ENCODE measurements around the gene ARVCF.

DNA sequence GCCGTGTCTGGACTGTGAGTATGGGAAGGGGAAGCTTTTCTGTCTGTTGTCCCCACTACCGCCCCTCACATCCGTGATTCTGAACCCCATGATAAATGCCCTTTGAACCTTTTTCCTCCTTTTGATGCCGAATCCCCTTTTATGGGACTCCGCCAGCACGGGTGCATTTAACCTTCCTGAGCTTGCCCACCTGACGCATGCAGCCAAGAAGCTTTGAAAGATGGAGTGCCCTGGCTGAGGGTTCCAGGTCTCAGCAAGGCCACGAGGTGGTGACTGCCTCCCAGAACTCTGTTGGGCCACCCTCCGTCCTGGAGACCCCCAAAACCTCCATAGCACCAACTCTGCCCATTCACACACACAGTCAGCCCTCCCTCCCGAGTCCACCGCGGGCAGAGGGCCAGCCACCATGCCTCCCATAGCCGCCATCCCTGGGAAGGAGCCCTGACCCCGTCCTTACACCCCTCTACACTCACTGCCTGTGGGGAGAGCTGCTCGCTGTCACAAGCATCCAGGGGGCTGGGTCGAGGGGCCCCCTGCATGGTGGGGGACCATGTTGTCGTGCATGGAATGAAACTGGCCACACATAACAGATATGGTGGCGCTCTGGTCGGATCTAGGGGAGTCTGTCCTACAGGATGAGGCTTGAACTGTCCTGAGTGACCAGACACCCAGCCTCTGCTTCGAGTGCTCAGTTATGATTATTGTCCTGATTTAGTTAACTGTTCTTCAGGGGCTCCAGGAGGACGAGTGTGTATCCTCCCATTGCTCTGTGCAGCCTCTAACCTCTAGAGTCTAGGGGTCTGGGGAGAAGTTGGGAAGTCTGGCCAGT is 75.9 kb downstream of the ARVCF start:
- TF ChIP-seq, protein P1, sequence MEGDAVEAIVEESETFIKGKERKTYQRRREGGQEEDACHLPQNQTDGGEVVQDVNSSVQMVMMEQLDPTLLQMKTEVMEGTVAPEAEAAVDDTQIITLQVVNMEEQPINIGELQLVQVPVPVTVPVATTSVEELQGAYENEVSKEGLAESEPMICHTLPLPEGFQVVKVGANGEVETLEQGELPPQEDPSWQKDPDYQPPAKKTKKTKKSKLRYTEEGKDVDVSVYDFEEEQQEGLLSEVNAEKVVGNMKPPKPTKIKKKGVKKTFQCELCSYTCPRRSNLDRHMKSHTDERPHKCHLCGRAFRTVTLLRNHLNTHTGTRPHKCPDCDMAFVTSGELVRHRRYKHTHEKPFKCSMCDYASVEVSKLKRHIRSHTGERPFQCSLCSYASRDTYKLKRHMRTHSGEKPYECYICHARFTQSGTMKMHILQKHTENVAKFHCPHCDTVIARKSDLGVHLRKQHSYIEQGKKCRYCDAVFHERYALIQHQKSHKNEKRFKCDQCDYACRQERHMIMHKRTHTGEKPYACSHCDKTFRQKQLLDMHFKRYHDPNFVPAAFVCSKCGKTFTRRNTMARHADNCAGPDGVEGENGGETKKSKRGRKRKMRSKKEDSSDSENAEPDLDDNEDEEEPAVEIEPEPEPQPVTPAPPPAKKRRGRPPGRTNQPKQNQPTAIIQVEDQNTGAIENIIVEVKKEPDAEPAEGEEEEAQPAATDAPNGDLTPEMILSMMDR (conservative IDR thresholded peaks at IDR 0.05 in 1 of 2, IDR thresholded peaks at IDR 0.05 in 1 of 2; ENCODE audit: extremely low read depth in 1 of 2, insufficient read depth in 1 of 2, low read depth in 1 of 2, low read length in 2 of 2): no peak
- TF ChIP-seq EZH2 (IDR thresholded peaks at IDR 0.05; ENCODE audit: borderline replicate concordance, low read length): no peak

All from mammary epithelial cell (primary cell).